Thyroid gland (tissue), 4 donors: ENCODE results near the gene SEC14L3.

Experiments
- CTCF ChIP-seq, 6 experiments: fragments of 200-600 bp in 3 of 6; fragments of 450-650 bp in 3 of 6; sonication (generic) in 3 of 6; IDR thresholded peaks; one replicate each; pipeline ENCODE4 v1.5.1; 2016 to 2019; ENCODE audit warnings: antibody characterized with exemption in 6 of 6, mild to moderate bottlenecking in 2 of 6, inconsistent platforms in 1 of 6, moderate library complexity in 1 of 6
- POLR2A ChIP-seq, 2 donors: fragments of 450-650 bp; IDR thresholded peaks; one replicate each; pipeline ENCODE4 v1.6.1; 2017; ENCODE audit warnings: antibody characterized with exemption in 2 of 2, mild to moderate bottlenecking in 2 of 2, moderate library complexity in 1 of 2

DNA sequence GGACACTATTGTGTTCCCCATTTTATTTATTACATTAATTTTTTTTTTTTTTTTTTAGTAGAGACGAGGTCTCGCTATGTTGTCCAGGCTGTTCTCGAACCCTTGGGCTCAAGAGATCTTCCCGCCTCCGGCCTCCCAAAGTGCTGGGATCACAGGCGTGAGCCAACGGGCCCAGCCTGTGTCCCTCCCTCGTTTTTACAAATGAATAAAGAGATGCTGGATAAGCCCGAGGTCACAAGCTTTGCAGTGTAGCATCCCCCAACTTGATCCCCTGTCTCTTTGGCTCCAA is 46.5 kb downstream of the SEC14L3 start:
- TF ChIP-seq CTCF (IDR thresholded peaks at IDR 0.05) (no peak), POLR2A (IDR thresholded peaks at IDR 0.05) (no peak)
